Activated CD8-positive, alpha-beta memory T cell treated with anti-CD3 and anti-CD28 coated beads, Interleukin-2, amount 50 U/mL, for 1 hour (primary cell): ENCODE data around the gene HOXA5.

Source experiments
- DNase-seq: peaks from one replicate; pipeline ENCODE4 v3.0.0-alpha.2; 2020; ENCODE audit errors: extremely low read depth

HOXA5 gene

DNA sequence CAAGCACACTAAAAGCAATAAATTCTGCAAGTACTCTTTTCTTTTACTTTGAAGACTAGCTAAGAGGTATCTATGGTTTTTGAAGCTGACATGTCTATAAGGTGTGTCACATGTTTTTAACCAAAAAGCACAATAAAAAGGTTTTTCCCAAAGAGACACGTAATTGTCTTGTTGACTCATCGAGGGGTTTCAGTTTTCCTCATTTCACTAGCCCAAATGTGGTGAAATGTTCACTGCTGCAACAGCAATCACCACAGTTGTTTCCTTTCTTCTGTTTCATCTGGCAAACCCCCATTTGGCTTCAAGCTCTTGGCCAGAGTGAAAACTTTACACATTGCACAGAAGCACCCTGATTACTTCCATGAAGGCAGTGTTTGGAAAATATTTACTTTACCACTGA lies 9.1 kb downstream of the HOXA5 start:
- DNase-seq: no peak

DNA sequence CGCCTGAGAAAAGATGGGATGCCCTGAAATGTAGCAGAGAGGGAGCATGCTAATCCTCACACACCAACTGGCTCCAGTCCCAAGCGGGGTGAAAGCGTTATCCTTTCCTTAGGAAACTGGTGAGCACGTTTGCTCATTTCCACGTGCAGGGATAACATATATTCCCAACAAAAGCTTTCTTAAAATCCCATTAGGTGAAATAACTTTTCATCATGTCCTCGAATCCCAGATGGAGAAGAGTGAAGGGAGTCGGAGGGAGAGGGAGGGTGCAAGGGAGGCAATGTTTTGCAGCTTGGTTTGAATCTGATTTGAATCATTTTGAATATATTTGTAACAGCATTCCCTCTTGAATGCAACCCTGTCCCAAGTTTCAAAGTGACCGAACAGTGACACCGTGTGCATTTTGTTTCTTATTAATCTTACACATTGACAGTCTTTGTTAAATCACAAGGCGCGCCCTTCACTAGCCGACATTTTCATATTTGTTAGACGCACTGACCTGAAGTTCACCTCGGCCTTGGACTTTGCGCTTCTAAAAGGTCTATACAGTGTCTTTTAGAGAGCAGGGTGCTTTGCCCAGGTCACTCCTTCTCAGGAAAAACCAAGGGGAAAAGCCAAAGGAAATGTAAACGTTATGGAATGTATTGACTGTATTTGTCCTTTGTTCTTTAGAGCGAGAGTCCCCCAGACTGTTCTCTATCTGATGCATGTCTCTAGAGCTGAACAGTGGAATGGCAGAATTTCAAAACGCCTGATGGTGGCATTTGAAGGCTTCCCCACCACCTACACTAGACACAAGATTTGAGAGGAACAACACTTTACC lies 9.9 kb downstream of the HOXA5 start:
- DNase-seq: no peak

DNA sequence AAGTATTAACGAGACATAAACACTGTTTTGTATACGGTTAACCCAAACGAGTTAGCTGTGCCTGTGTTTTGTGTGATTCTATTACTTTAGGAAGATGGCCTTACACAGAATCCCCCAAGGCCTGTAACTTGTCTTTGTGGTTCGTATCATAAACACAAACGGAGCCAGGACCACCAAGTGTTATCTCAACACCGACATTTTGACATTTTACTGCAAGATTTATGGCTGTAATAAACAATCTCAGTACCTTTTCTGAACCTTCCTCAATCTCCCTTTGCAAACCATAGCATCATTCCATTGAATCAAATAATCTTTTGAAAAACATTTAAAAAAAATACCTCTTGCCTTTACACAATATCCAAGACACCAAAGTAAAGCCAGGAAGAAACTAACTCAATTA lies 10.5 kb downstream of the HOXA5 start:
- DNase-seq: no peak

DNA sequence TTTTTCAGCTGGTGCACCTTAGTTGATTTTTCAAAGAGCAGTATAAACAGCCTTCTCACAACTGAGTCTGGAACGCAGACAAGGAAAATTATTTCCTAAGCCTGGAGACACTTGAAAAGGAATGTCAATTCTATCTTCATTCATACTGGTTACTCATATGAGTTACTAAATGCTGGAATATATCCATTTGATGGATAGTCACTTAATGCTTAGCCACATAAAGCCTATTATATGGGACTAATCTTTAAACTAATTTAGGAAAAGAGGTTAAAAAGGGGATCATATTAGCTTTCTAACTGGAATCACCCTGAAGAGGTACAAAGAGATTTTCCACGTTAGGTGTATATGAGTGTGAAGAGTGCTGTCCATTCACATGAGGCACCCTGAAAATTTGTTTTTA lies 11.3 kb downstream of the HOXA5 start:
- DNase-seq: no peak

DNA sequence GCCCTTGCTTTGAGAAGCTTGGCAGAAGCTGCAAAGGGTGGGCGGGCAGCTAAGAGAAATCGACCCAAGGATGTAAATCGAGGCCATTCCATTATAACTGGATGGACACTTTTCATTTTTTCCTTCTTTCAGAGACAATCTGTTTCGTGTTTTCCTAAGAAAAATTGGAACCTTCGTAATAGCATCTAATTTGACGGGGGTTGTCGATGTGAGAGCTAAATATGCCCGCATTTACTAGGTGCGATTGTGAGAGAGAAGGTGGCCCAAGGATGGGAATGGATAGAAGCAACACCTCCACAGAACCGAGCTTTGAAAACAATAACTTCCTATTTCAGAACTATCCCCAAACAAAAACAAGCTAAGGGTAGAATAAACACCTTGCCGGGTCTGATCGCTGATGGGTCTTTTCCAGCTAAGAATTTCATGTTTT lies 12.1 kb downstream of the HOXA5 start:
- no peak for DNase-seq

DNA sequence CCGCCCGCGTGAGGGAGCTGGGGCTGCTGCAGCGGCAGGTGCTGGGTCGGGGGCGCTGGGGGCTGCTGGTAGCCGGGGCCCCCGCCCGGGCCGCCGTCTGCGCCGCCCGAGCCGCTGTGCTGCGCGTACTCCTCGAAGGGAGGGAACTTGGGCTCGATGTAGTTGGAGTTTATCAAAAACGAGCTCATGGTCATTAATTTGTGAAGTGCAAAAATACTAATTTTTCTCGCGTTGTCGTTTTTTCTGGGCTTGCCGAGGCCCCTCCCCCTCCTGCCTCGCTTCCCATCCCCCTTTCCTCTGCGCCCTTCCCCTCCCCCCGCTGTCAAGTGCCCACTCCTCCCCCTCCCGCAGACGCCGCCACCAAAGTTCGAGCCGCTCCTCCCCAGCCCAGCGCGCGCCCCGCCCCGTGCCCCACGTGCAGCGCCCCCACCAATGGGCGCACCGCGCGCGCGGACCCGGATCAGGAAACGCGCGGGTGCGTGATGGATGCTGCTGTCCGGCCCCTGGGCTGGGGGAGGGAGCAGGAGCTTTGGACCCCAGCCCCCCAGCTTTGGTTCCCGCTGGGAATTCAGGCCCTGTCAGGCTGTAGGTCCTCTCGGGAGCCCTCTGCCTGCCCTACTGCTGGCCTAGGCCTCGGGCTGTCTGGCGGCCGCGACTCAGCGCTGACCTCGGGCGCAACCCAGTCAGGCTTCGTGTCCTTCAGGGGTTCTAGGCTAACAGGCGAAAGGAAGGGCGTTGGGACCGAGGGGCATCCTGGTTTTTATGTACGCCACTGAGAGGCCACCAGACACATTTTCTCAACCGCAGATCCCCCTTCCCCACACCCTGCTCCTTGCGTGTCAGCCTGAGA lies 12.7 kb downstream of the HOXA5 start, which contains the start of gene HOXA4:
Gene HOXA4, minus strand, starts transcription at position 218 of the 850 bp plus-strand sequence. Its CDS starts 24 bp downstream, at position 194.
- peak; percentile 33 for DNase-seq

DNA sequence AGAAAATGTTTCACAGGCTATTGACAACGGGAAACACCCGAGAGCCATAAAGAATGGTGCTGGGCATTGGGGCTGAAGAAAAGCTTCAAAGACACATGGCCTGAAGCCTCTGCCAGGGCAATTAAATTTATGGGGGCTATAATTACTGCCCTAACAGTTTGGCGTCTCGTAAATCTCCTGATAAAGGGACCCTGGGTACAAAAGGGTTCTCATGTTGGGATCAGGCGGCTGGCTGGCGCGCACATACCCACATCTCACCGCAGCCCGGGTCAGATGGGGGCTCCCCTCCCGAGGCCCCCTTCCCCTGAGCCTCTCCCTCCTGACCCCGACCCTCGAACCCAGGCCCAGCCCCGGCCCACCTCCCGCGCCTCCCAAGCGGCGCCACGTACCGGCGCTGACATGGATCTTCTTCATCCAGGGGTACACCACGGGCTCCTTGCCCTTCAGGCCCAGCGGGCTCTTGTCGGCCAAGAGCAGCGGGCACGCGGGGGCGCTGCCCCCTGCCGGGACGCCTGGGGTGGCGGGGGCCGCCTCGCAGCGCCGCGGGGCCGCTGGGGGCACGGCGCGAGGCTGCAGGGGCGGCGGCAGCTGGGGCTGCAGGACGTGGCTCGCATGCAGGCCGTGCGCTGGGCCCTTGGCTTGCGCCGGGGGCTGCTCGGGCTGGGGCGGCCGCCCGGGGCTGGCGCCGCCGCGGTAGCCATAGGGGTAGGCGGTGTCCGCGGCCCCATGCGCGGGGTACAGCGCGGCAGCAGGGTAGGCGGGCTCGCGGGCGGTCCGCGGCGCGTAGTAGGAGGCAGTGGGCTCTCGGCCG lies 13.5 kb downstream of the HOXA5 start:
- no peak for DNase-seq

DNA sequence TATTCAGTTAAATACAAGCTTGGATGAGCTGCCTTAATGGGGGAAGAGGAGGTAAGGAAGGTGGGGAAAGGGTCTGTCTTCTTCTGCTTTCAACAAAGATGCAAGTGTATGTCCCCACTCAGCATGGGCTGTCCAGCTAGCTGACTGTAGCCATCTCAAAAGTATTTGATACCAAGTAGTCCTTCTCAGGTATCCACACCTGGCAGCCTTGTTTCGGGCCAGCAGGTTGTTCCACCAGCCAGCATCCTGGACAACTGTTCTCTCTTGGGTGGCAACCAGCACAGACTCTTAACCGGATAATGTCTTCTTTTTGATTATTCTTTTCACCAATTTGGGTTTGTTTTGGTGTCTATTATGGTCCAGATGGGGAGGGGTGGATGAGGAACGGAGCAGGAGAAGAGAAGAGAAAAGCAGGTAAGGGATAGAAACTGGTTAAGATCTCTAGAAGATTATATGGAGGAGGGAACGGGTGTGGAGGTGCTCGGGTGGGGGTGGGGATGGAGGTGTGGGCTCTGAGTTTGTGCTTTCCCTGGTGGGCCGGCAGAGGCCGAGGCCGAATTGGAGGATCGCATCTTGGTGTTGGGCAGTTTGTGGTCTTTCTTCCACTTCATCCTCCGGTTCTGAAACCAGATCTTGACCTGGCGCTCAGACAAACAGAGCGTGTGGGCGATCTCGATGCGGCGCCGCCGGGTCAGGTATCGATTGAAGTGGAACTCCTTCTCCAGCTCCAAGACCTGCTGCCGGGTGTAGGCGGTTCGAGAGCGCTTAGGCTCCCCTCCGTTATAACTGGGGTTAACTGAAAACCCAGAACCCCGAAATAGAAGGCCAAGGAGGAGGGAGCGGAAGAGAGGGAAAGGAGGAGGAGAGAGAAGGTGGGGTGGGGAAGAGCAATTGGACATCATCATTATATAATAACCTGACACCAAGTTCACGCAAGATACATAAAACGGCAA lies 14.4 kb downstream of the HOXA5 start:
- no peak for DNase-seq

DNA sequence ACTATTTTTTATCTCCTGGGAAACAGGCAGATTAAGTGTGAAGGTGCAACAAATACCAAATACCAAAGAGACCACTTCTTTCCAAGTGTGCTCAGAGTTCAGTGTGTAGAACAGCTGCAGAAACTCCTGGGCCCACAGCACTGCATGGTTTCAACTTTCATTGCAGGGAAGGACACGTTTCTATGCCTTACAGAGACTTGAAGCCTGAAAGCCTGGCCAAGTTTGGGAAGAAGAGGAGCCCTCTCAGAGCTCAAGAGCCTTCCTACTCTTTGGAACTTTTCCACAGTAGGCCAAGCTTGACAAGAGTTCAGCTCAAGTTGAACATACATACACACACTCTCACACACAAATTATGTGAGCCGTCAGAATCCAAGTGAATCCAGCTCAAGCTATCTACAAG lies 15.4 kb downstream of the HOXA5 start:
- no peak for DNase-seq

DNA sequence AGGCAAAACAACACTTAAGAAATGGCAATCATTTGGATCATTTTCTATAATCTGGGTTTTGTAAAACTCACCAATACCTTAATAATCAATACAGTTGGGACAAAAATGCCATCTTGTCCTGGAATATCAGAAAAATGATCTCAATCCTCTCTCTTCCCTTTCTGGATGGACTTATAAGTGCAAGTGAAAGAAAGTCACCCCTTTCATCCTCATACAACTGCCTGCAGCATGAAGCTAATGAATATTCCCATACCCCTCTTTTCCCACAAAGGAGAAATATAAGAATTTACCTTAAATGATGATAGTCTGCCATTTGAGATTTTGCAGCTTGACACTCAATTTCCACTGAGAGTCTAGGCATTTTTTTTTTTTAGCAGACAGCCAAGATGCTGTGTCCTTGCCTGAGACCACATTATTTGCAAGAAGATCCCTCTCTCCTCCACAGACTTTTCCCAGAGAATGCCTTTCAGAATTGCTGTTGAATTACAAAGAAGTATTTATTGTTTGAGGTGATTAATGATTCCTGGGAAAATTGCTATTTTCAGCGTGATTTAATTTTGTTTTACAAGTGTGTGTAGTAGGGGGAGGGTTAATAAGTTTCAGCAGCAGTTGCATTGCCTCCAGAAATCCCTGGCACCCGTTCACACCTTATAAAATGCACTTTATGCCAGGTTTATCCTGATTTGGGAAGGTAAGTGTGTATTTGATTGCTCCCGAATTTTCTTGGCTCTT lies 16.7 kb downstream of the HOXA5 start:
- DNase-seq: no peak

DNA sequence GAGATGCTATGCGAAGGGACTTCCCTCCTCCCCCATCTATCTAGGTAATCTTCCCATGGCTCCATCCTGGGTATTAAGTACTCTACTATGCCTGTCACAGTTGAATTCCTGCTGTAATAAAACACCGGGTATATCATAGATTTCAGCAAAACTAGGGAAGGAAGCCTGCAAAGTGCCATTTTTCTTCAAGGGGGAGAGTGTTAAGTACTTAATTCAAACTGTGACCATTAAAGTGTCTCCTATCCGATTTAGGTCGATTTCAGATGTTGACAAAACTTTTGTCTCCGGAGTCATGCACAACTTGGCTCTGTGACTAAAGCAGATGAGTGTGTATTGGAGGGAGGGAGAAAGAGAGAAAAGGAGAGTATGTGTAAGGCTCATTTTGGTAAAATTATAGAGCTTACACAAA lies 17.5 kb downstream of the HOXA5 start:
- no peak for DNase-seq

DNA sequence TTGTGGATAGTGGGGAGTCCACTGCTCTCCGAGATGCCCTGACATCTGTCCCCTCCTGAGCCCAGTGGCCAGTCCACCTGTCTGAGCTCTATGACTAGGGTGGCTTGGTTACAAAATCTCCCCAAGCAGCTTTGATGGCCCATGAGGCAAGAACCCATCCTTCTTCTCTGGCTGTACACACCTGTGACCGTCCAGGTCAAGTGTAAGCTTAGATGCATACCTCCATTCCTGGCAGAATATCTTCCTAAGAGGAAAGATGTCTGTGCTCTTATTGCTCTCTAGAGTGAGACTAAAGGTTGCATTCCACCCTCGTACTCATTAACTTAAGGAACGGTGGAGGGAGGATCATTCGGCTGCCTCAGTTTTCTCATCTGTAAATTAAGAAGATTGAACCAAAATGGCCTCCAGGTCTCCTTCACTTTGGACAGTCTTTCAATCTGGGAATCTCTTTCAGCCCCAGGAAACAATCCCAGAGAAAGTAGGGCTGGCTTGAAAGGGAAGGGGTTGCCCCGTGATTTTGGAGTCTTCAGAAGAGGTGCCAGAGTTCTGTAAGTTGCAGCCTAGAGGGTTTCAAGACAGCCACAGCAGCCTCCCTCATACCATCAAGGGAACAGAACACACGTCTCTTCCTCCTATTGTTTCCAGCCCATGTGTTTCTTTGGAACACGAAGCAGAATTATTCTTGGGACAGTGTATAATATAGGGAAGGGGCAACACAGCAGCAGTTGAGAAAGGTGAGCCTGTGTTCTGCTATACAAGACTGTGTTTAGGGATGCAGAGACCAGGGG lies 18.4 kb downstream of the HOXA5 start:
- DNase-seq: no peak

DNA sequence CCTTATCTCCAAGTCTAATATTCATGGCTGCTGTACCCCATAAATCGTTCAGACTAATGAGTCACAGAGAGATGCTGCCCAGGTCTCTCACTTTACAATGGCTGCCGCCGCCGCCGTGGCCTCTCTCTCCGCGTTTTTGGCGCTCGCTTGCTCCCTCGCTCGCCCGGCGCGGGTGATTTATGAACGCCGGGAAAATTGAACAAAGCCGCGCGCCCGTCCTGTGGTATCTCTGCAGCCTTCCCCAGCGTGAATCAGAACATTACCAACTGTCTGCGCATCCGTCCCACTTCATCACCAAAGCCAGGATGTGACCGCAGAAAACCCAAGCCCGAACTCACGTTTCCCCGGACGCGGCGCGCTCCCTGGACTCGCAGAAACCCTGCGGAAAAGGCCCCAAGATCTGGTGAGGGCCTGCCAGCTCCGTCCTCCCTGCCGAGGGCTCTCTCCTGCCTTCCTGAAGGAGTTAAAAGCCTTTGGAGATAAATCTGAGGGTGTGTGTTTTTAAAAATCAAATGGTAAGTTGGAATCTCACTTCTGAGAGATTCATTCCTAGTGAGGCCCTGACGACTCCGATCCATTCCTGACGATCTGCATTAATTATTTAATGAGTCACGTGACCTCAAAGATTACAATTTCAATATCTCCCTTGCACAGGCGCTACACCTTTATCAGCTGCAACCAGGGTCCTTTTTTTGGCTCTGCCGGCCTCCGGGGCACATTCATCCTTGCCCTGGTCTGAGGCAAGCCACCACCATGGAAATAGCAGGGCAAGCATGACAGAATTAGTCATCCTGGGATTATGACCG lies 19.2 kb downstream of the HOXA5 start:
- no peak for DNase-seq

DNA sequence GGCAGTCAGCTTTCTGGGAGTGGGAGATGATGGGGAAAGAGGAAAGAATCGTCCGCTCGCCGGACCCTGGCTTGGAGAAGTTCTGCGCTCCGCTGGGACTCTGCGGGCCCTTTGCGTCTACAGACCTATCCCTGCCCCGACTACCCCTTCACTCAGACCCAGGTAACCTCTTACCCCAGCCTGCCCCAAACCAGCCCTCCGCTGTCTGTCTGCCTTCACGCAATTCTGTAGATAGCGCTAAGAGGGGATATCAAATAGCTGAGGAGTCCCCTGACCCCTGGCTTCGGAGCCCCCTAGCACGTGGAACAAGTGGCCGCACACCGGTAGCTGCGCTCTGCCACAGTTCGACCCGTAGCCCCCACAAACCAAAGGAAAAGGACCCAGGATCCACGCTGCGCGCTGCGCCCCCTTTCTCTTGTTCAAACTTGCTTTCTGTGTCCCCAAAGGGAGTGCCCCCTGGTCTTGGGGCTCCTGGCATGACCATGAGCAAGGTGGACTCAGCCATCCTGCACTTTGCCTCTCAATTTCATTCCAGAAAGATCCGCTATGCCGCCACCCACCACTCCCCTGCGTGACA lies 19.9 kb downstream of the HOXA5 start:
- no peak for DNase-seq

DNA sequence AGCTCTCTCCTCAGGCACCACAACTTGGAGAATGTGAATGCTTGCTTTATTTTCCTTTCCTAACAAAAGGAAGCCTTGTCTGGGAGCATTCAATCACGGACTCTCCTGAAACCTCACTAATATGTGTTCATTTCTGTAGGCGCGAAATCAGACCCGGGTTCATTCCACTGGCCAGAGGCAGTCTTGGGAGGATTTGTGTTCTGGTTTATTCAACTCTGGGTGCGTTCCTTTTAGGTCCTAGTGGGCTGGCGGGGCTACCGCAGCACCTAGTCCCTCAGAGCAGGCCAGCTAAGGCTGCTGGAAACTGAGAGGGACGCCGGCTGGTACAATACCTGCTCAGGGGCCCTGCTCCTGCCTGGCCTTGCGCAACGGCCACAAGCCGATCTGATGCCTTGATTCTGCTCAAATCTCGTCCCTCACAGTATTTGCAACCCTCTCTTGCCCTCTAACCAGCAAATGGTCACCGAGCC lies 20.4 kb downstream of the HOXA5 start:
- no peak for DNase-seq

DNA sequence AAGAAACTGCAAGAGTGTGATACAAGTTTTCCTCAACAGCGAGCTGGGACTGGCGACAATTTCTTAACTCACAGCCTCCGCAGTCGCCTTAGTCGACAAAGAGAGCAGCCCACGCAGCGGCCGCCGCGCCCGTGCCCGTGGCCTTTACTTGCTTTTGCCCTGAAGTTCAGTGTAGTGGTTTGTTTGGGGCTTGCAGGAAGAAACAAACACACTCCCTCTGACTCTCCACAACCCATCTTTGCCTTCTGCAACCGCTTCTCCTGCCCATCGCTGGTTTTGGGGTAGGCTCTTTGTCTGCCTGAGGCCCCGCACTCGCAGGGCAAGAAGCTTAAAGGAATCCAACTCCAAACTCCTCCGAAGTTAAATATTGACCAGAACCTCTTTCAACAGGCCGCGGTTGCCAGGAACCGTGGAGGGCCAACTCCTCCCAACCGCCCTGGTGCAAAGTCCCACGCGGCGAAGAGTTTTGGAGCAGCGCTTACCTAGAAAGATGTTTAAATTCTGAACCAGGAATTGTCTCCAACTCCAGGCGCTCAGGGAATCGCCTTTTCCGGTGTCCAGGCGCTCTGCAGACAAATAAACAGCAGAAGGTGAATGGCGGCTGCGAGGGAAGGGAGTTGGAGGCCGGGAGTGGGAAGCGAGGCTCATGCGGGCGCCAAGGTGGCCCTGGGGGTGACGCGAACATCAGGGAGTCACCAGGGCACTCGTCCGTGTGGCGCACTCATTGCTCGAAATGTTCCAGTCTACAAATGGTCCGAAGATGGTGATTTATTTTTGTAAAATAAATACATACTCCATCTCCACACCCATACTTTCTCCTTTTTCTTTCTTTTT lies 21.2 kb downstream of the HOXA5 start:
- DNase-seq: no peak

DNA sequence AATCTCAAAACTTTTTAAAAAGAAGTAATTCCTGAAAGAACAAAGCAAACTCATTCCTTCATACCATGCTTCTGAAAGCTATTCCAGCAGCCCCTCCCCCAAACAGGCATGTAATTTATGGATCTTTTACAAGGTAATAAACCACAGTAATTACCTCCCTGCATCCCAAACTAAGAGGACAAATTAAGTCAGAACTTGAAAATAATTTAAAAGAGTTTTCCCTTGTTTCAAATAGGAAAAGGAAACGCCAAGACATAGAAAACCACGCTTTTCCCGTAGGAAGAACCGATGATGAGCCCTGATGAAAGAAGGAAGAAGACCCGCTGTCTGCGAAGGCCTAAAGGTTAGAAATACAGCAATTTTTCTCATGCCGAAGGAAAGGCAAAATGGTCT lies 21.8 kb downstream of the HOXA5 start:
- no peak for DNase-seq
